Astrocyte (in vitro differentiated cells and primary cell): ENCODE results near the gene HLF. TPM values are rescaled to one million over a fixed set of nuclear protein-coding genes. Genes with fewer than 3 reads are reported as not detected.

ENCODE experiments used
- DNase-seq: peaks from one replicate; pipeline ENCODE4 v3.0.0-alpha.2; 2010; ENCODE audit warnings: low read depth
- FAIRE-seq: peaks from 2 replicates; lab custom pipeline; 2011; peaks lifted over from hg19 to GRCh38; lab: Jason Lieb, UNC
- H2AFZ ChIP-seq: 2 replicates; pipeline ENCODE4 v1.6.0; 2012; ENCODE audit warnings: low read depth, low read length, inconsistent platforms
- H3K27ac ChIP-seq: 2 replicates; pipeline ENCODE4 v1.5.1; 2011; ENCODE audit warnings: low read depth, low read length, inconsistent platforms
- H3K27me3 ChIP-seq: 2 replicates; pipeline ENCODE4 v1.6.0; 2011; ENCODE audit warnings: low read length, inconsistent platforms; ENCODE audit not compliant: insufficient read depth
- H3K36me3 ChIP-seq: 2 replicates; pipeline ENCODE4 v1.5.1; 2011; ENCODE audit warnings: low read length, inconsistent platforms; ENCODE audit not compliant: insufficient read depth
- H3K4me1 ChIP-seq: 2 replicates; pipeline ENCODE4 v1.5.1; 2011; ENCODE audit warnings: low read length, inconsistent platforms; ENCODE audit not compliant: insufficient read depth
- H3K4me2 ChIP-seq: 2 replicates; pipeline ENCODE4 v1.6.0; 2012; ENCODE audit warnings: low read length, inconsistent platforms
- H3K4me3 ChIP-seq: 2 replicates; pipeline ENCODE4 v1.5.1; 2011; ENCODE audit warnings: low read depth, mild to moderate bottlenecking, low read length, inconsistent platforms; ENCODE audit not compliant: insufficient read depth
- H3K79me2 ChIP-seq: 2 replicates; pipeline ENCODE4 v1.6.0; 2012; ENCODE audit warnings: mild to moderate bottlenecking, low read length, inconsistent platforms; ENCODE audit not compliant: insufficient read depth
- H3K9ac ChIP-seq: 2 replicates; pipeline ENCODE4 v1.6.0; 2012; ENCODE audit warnings: mild to moderate bottlenecking, low read length, inconsistent platforms
- H3K9me3 ChIP-seq: 2 replicates; pipeline ENCODE4 v1.5.1; 2012; ENCODE audit warnings: low read depth, mild to moderate bottlenecking, low read length, inconsistent platforms; ENCODE audit not compliant: insufficient read depth
- H4K20me1 ChIP-seq: 2 replicates; pipeline ENCODE4 v1.6.0; 2012; ENCODE audit warnings: low read length, inconsistent platforms; ENCODE audit not compliant: insufficient read depth
- H3K27ac Mint-ChIP-seq: one replicate; pipeline ENCODE4 v1.8.0; 2021; ENCODE audit warnings: mild to moderate bottlenecking, mixed read lengths; ENCODE audit not compliant: unreplicated experiment
- H3K27me3 Mint-ChIP-seq: one replicate; pipeline ENCODE4 v1.8.0; 2021; ENCODE audit warnings: low read depth, mixed read lengths; ENCODE audit not compliant: unreplicated experiment
- H3K36me3 Mint-ChIP-seq: one replicate; pipeline ENCODE4 v1.8.0; 2021; ENCODE audit warnings: low read depth, mixed read lengths; ENCODE audit not compliant: unreplicated experiment
- H3K4me1 Mint-ChIP-seq: one replicate; pipeline ENCODE4 v1.8.0; 2021; ENCODE audit warnings: low read depth, mixed read lengths; ENCODE audit not compliant: unreplicated experiment
- H3K4me3 Mint-ChIP-seq: one replicate; pipeline ENCODE4 v1.8.0; 2021; ENCODE audit warnings: mild to moderate bottlenecking, moderate library complexity, mixed read lengths; ENCODE audit not compliant: unreplicated experiment
- H3K9me3 Mint-ChIP-seq: one replicate; pipeline ENCODE4 v1.8.0; 2021; ENCODE audit warnings: mild to moderate bottlenecking, mixed read lengths; ENCODE audit not compliant: unreplicated experiment
- EZH2 ChIP-seq: IDR thresholded peaks from 2 replicates; pipeline ENCODE4 v1.6.1; 2012; ENCODE audit warnings: mild to moderate bottlenecking, low read length, inconsistent platforms; ENCODE audit not compliant: insufficient read depth
- total RNA-seq: library from RNA; stranded (reverse); gene quantifications from 2 replicates; pipeline ENCODE4 v1.2.1, GENCODE V29; 2021
- TF ChIP-seq, protein P1 (sequence below): IDR thresholded peaks from 2 replicates; pipeline ENCODE4 v1.5.1; 2011; ENCODE audit warnings: low read depth, mild to moderate bottlenecking, inconsistent platforms, low read length, moderate library complexity; ENCODE audit not compliant: insufficient read depth

Gene HLF
- total RNA-seq, 1 donor from 2014 or later: not detected

DNA sequence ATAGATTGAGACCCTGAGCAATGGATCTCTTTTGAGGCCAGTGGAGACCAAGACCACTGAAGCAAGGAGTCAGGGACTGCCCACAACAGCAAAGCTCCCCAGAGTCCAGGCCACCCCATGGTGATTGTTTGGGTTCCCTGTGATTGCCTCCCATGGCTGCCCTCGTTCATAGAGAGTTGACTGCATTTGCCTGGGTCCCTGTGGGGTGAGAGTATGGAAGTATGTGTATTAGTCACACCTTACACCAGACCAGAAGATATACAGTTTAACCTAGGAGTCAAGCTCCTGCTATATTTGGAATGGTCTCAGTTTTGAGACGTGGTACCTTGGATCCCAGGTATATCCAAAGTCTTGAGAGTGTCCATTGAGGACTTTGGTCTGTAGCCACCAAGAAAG lies 20.2 kb downstream of the HLF start:
- Histone ChIP-seq H2AFZ (no peak overlapping the region), H3K27ac (no peak overlapping the region), H3K79me2 (no peaks in the 10 kb centered on the region), H4K20me1 (no peaks in the 10 kb centered on the region), H3K27me3 (no peaks in the 10 kb centered on the region), H3K4me3 (no peak overlapping the region), H3K4me2 (no peak overlapping the region), H3K4me1 (no peaks in the 10 kb centered on the region), H3K9ac (no peak overlapping the region), H3K9me3 (no peaks in the 10 kb centered on the region), H3K36me3 (no peaks in the 10 kb centered on the region)
- no peak overlapping the region for H3K27ac Mint-ChIP-seq
- H3K36me3 Mint-ChIP-seq: no peaks in the 10 kb centered on the region
- no peak for DNase-seq
- H3K9me3 Mint-ChIP-seq: peaks cover 3% of the 10 kb centered on the region
- no peak for FAIRE-seq
- TF ChIP-seq, protein P1, sequence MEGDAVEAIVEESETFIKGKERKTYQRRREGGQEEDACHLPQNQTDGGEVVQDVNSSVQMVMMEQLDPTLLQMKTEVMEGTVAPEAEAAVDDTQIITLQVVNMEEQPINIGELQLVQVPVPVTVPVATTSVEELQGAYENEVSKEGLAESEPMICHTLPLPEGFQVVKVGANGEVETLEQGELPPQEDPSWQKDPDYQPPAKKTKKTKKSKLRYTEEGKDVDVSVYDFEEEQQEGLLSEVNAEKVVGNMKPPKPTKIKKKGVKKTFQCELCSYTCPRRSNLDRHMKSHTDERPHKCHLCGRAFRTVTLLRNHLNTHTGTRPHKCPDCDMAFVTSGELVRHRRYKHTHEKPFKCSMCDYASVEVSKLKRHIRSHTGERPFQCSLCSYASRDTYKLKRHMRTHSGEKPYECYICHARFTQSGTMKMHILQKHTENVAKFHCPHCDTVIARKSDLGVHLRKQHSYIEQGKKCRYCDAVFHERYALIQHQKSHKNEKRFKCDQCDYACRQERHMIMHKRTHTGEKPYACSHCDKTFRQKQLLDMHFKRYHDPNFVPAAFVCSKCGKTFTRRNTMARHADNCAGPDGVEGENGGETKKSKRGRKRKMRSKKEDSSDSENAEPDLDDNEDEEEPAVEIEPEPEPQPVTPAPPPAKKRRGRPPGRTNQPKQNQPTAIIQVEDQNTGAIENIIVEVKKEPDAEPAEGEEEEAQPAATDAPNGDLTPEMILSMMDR: no peak
- TF ChIP-seq EZH2: no peak
- H3K4me3 Mint-ChIP-seq: no peak overlapping the region
- H3K4me1 Mint-ChIP-seq: peaks cover 2% of the 10 kb centered on the region
- peaks cover 8% of the 10 kb centered on the region for H3K27me3 Mint-ChIP-seq

DNA sequence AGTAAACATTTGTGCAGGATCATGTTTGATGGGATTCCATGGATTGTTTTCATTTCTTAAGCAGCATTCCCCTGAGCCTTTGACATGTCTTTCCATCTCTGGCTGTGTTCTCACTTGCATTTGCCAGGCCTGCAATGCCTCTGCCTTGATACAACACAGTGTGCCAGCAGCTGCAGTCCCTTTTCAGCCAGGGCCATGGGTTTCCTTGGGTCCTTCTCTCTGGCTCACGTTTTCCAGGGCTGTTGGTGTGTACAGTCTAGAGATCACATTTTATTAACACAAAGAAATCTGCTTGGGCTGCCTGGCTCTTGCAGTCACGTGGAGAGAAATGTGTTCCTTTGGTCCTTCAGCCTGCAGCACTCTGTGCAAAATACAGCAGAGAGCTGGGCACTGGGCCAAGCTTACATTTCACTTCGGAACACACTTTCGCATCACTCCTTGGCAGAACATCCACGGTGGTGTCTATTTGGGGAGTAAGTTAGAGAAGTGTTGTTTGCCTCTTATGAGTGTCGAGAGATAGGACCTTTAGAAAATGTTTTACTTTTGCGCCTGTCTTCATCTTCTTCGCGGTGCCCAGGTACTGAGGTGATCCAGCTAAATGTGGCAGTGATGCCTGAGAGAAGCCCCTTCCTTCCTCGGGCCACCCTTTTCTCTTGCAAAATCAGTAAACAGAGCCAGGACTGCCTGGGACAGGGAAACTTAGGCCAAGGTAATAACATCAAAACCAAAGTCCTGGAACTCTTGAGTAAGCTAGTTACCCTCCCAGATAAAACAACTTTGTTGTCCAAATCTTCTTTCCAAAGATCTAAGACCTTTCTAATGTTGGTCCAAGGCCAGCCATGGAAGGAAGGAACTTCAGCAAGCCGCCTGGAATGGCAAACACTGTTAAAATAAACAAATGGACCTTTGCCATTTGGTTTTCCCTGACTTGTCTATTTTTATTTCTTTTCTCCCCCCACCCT lies 20.9 kb downstream of the HLF start:
- DNase-seq: peak; percentile 27
- Histone ChIP-seq H3K9ac (no peak overlapping the region), H3K27me3 (no peaks in the 10 kb centered on the region), H4K20me1 (no peaks in the 10 kb centered on the region), H3K4me3 (no peak overlapping the region), H3K9me3 (no peaks in the 10 kb centered on the region), H3K4me2 (no peak overlapping the region), H3K36me3 (no peaks in the 10 kb centered on the region), H3K4me1 (no peaks in the 10 kb centered on the region), H3K79me2 (no peaks in the 10 kb centered on the region), H2AFZ (no peak overlapping the region), H3K27ac (no peak overlapping the region)
- H3K4me1 Mint-ChIP-seq: peaks cover 2% of the 10 kb centered on the region
- H3K27me3 Mint-ChIP-seq: peaks cover 8% of the 10 kb centered on the region
- peaks cover 3% of the 10 kb centered on the region for H3K9me3 Mint-ChIP-seq
- TF ChIP-seq, protein P1: no peak
- H3K4me3 Mint-ChIP-seq: no peak overlapping the region
- no peak for FAIRE-seq
- H3K36me3 Mint-ChIP-seq: no peaks in the 10 kb centered on the region
- H3K27ac Mint-ChIP-seq: no peak overlapping the region
